HCT116 (cell line): Measurements from ENCODE around the gene VAV1. TPM values are rescaled to one million over a fixed set of nuclear protein-coding genes. Genes with fewer than 3 reads are reported as not detected.

ENCODE experiments used
- ATAC-seq: fragments of 200-7000 bp; cut with Tn5 transposase; 2 replicates; pipeline ENCODE4 v1.9.1; 2020; ENCODE audit warnings: mild to moderate bottlenecking, moderate library complexity
- BruUV-seq: library from RNA; stranded (reverse); fragments of 400-500 nt; replicated peaks from 2 replicates; lab custom pipeline; 2021; lab: Mats Ljungman, UMichigan
- CTCF ChIA-PET: fragments of 300-600 bp; sonication (Branson Sonifier 250); formaldehyde crosslinking; loops from one replicate; lab custom pipeline; 2021; ENCODE audit warnings: antibody characterized with exemption; lab: Charles Lee
- POLR2A ChIA-PET: fragments of 300-600, 350-600 bp; sonication (Branson Sonifier 250); formaldehyde crosslinking; loops from one replicate; lab custom pipeline; 2021; ENCODE audit warnings: antibody characterized with exemption; lab: Charles Lee
- RAD21 ChIA-PET, 2 experiments: fragments of 300-600 bp; sonication (Branson Sonifier 250); formaldehyde crosslinking; loops; one replicate each; lab custom pipeline; 2023; ENCODE audit warnings: low total read pairs in 2 of 2; ENCODE audit not compliant: uncharacterized antibody in 2 of 2, unreplicated experiment in 2 of 2, low non-redundant PET in 1 of 2; lab: Charles Lee
- DNase-seq: peaks from one replicate; pipeline ENCODE4 v3.0.0-alpha.2; 2010; ENCODE audit warnings: low read depth, low spot score
- H2AFZ ChIP-seq: fragments of 200-600 bp; shearing (Covaris generic), sonication (generic); 2 replicates; pipeline ENCODE4 v1.6.1; 2017; ENCODE audit warnings: low read depth, mixed run types, mixed read lengths, antibody characterized with exemption, low read length; ENCODE audit not compliant: poor library complexity, severe bottlenecking
- H3K27ac ChIP-seq: 2 replicates; pipeline ENCODE4 v1.5.1; 2012; ENCODE audit warnings: low read depth, low read length
- H3K27me3 ChIP-seq: fragments of 200-600 bp; sonication (generic); 2 replicates; pipeline ENCODE4 v1.6.1; 2016; ENCODE audit warnings: mixed run types, low read length, mixed read lengths; ENCODE audit not compliant: insufficient read depth
- H3K36me3 ChIP-seq, 2 experiments: fragments of 200-500 bp in 1 of 2; fragments of 200-600 bp in 1 of 2; sonication (Bioruptor generic) in 1 of 2; sonication (generic) in 1 of 2; 2 replicates each; pipeline versions ENCODE4 v1.5.1 to v1.6.1; 2014 to 2016; ENCODE audit warnings: low read length in 2 of 2, inconsistent platforms in 1 of 2, mixed read lengths in 1 of 2, mixed run types in 1 of 2; ENCODE audit not compliant: insufficient read depth in 2 of 2, control insufficient read depth in 1 of 2
- H3K4me1 ChIP-seq, 2 experiments: fragments of 200-600 bp in 1 of 2; sonication (generic) in 1 of 2; 2 replicates each; pipeline versions ENCODE4 v1.5.1 to v1.6.1; 2012 to 2017; ENCODE audit warnings: low read length in 2 of 2, inconsistent platforms in 1 of 2, mild to moderate bottlenecking in 1 of 2, mixed read lengths in 1 of 2, mixed run types in 1 of 2, moderate library complexity in 1 of 2; ENCODE audit not compliant: insufficient read depth in 2 of 2, control insufficient read depth in 1 of 2
- H3K4me2 ChIP-seq: fragments of 200-600 bp; sonication (generic); 2 replicates; pipeline ENCODE4 v1.6.1; 2017; ENCODE audit warnings: mixed run types, low read length, mixed read lengths
- H3K4me3 ChIP-seq, 2 experiments: fragments of 200-600 bp in 1 of 2; sonication (generic) in 1 of 2; replicated peaks in 1 of 2; 2 replicates each; pipeline ENCODE4 v1.5.1; 2011 to 2016; ENCODE audit warnings: low read length in 2 of 2, control low read depth in 1 of 2, low read depth in 1 of 2, mild to moderate bottlenecking in 1 of 2, mixed read lengths in 1 of 2, mixed run types in 1 of 2
- H3K79me2 ChIP-seq: fragments of 200-600 bp; sonication (generic); 2 replicates; pipeline ENCODE4 v1.6.1; 2017; ENCODE audit warnings: mild to moderate bottlenecking, mixed run types, low read length, moderate library complexity, mixed read lengths; ENCODE audit not compliant: insufficient read depth
- H3K9ac ChIP-seq: fragments of 200-600 bp; sonication (generic); 2 replicates; pipeline ENCODE4 v1.6.1; 2016; ENCODE audit warnings: low read length, mixed read lengths
- H3K9me2 ChIP-seq: fragments of 200-600 bp; sonication (generic), shearing (Covaris generic); 2 replicates; pipeline ENCODE4 v1.6.1; 2017; ENCODE audit warnings: mixed run types, mild to moderate bottlenecking, moderate library complexity; ENCODE audit not compliant: insufficient read depth
- H3K9me3 ChIP-seq, 2 experiments: fragments of 200-500 bp in 1 of 2; fragments of 200-600 bp in 1 of 2; sonication (Bioruptor generic) in 1 of 2; sonication (generic) in 1 of 2; 2 replicates each; pipeline ENCODE4 v1.6.1; 2014 to 2017; ENCODE audit warnings: low read length in 2 of 2, mixed read lengths in 2 of 2, inconsistent platforms in 1 of 2, low read depth in 1 of 2, mild to moderate bottlenecking in 1 of 2, mixed run types in 1 of 2, moderate library complexity in 1 of 2; ENCODE audit not compliant: control insufficient read depth in 1 of 2, insufficient read depth in 1 of 2
- H4K20me1 ChIP-seq: fragments of 200-600 bp; sonication (generic), shearing (Covaris generic); 2 replicates; pipeline ENCODE4 v1.6.1; 2017; ENCODE audit warnings: mixed run types, mild to moderate bottlenecking, moderate library complexity; ENCODE audit not compliant: insufficient read depth
- CEBPB ChIP-seq: IDR thresholded peaks from 2 replicates; pipeline ENCODE4 v1.6.1; 2012; ENCODE audit warnings: low read depth
- EGR1 ChIP-seq: IDR thresholded peaks from 2 replicates; pipeline ENCODE4 v1.6.1; 2012; ENCODE audit warnings: low read depth
- FOSL1 ChIP-seq: IDR thresholded peaks from 2 replicates; pipeline ENCODE4 v1.6.1; 2012; ENCODE audit warnings: low read depth
- POLR2A ChIP-seq: IDR thresholded peaks from 2 replicates; pipeline ENCODE4 v1.7.0; 2011; ENCODE audit warnings: borderline replicate concordance; ENCODE audit not compliant: insufficient read depth, insufficient read length; ENCODE audit errors: extremely low read depth
- RAD21 ChIP-seq: IDR thresholded peaks from 2 replicates; pipeline ENCODE4 v1.6.1; 2012; ENCODE audit warnings: low read depth, mild to moderate bottlenecking
- TCF7L2 ChIP-seq: IDR thresholded peaks from 2 replicates; pipeline ENCODE4 v1.7.0; 2011; ENCODE audit warnings: borderline replicate concordance, inconsistent platforms; ENCODE audit not compliant: insufficient read depth, insufficient read length; ENCODE audit errors: extremely low read depth
- YY1 ChIP-seq: IDR thresholded peaks from 2 replicates; pipeline ENCODE4 v1.6.1; 2011; ENCODE audit warnings: low read length, low read depth, moderate library complexity, mild to moderate bottlenecking; ENCODE audit not compliant: insufficient replicate concordance; ENCODE audit errors: extremely low read depth
- ZFX ChIP-seq: fragments of 450-650 bp; IDR thresholded peaks from 2 replicates; pipeline ENCODE4 v1.6.1; 2017
- ZNF274 ChIP-seq: fragments of 200-500 bp; sonication (Bioruptor generic); IDR thresholded peaks from 2 replicates; pipeline ENCODE4 v1.6.1; 2014; ENCODE audit warnings: mild to moderate bottlenecking, low read depth, low read length, inconsistent platforms
- intact Hi-C: fragments of 100-400 bp; cut with micrococcal nuclease; formaldehyde crosslinking; loops from 2 replicates; pipeline ENCODE4 v1.10.0; 2022
- total RNA-seq: library from RNA; stranded (reverse); gene quantifications from one replicate; pipeline ENCODE4 v1.2.1, GENCODE V29; 2021; ENCODE audit not compliant: unreplicated experiment
- TF ChIP-seq, protein P1 (sequence below), 3 experiments: fragments of 200-600 bp in 1 of 3; sonication (generic) in 1 of 3; IDR thresholded peaks in 2 of 3; conservative IDR thresholded peaks in 1 of 3; 2 replicates each; pipeline ENCODE4 v1.5.1; 2012 to 2017; ENCODE audit warnings: low read depth in 2 of 3, low read length in 2 of 3, antibody characterized with exemption in 1 of 3, borderline replicate concordance in 1 of 3, control low read depth in 1 of 3, mild to moderate bottlenecking in 1 of 3, mixed read lengths in 1 of 3, mixed run types in 1 of 3, moderate library complexity in 1 of 3; ENCODE audit not compliant: insufficient read depth in 1 of 3
- TF ChIP-seq, protein P2 (sequence below): IDR thresholded peaks from 2 replicates; pipeline ENCODE4 v1.6.1; 2012

VAV1 gene
- total RNA-seq, 1 experiment from 2014 or later: 20.6 TPM

DNA sequence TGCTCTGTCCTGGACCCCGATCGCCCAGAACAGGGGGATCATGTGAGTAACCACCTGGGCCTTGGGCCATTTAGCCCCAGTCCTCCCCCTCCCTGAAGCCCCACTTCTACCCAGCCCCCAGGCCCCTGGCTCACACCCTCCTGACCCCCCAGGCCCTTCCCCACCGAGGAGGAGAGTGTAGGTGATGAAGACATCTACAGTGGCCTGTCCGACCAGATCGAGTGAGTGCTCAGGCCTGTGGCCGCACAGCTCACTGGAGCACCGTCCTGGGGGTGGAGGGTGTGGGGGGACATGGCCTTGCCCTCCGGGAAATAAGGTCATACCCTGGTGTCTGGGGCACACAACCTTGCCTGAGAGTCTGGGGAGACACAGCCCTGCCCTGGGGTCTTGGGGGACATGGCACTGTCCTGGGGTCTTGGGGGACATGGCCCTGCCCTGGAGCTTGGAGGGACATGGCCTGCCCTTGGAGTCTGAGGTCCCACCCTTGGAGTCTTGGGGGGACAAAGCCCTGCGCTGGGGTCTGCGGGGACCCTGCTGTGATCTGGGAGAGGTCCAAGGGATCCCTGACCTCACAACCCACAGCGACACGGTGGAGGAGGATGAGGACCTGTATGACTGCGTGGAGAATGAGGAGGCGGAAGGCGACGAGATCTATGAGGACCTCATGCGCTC, 49.3 kb downstream of the VAV1 start:
- Histone ChIP-seq H3K4me1 (no peaks in the 10 kb centered on the region), H3K36me3 (no peaks in the 10 kb centered on the region), H2AFZ (no peak overlapping the region)
- TF ChIP-seq YY1 (no peak), TCF7L2 (no peak), ZFX (no peak), ZNF274 (no peak), FOSL1 (no peak), EGR1 (no peak), CEBPB (no peak), POLR2A (no peak), RAD21 (no peak)
- TF ChIP-seq, protein P1, sequence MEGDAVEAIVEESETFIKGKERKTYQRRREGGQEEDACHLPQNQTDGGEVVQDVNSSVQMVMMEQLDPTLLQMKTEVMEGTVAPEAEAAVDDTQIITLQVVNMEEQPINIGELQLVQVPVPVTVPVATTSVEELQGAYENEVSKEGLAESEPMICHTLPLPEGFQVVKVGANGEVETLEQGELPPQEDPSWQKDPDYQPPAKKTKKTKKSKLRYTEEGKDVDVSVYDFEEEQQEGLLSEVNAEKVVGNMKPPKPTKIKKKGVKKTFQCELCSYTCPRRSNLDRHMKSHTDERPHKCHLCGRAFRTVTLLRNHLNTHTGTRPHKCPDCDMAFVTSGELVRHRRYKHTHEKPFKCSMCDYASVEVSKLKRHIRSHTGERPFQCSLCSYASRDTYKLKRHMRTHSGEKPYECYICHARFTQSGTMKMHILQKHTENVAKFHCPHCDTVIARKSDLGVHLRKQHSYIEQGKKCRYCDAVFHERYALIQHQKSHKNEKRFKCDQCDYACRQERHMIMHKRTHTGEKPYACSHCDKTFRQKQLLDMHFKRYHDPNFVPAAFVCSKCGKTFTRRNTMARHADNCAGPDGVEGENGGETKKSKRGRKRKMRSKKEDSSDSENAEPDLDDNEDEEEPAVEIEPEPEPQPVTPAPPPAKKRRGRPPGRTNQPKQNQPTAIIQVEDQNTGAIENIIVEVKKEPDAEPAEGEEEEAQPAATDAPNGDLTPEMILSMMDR (IDR thresholded peaks at IDR 0.05 in 2 of 3, conservative IDR thresholded peaks at IDR 0.05 in 1 of 3; ENCODE audit: borderline replicate concordance in 1 of 3, insufficient read depth in 1 of 3, low read depth in 2 of 3, low read length in 2 of 3): no peak
- TF ChIP-seq, protein P2, sequence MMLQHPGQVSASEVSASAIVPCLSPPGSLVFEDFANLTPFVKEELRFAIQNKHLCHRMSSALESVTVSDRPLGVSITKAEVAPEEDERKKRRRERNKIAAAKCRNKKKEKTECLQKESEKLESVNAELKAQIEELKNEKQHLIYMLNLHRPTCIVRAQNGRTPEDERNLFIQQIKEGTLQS: no peak
- TF ChIP-seq, all 23 proteins: peak for 0
- POLR2A ChIA-PET: interaction anchor here (1.4 kb wide), 1 partner anchor 19 kb away, joined by 3 read pairs; no protein-coding TSS in a partner anchor
- Histone ChIP-seq H4K20me1 (no peaks in the 10 kb centered on the region), H3K4me2 (no peak overlapping the region), H3K9me2 (no peaks in the 10 kb centered on the region), H3K27ac (no peak overlapping the region), H3K9me3 (peaks cover 0 to 3% of the 10 kb centered on the region in 2 experiments; a peak in 1 of 4 replicates), H3K4me3 (no peak overlapping the region), H3K79me2 (no peaks in the 10 kb centered on the region), H3K27me3 (no peaks in the 10 kb centered on the region), H3K9ac (no peak overlapping the region)
- intact Hi-C loops: no loop called here
- ATAC-seq (no peak), DNase-seq (no peak)
- BruUV-seq: no TSS peak
- RAD21 ChIA-PET: no interaction called here
- CTCF ChIA-PET: interaction anchor here (1.5 kb wide), 1 partner anchor 42 kb away, joined by 4 read pairs; no protein-coding TSS in a partner anchor
